H7 (cell line): Measurements from ENCODE around the gene RBMS3. TPM values are rescaled to one million over a fixed set of nuclear protein-coding genes. Genes with fewer than 3 reads are reported as not detected.
A peak's percentile ranks its signal among the peaks of the same experiment; 100 is the strongest.
"Not testable (repeated sequence)": the region's sequence is repeated elsewhere in the genome, so short reads cannot be mapped to it uniquely, and the experiment has no call there.

Source experiments
- DNase-seq: peaks from one replicate; pipeline ENCODE4 v3.0.0; 2012
- H3K27me3 ChIP-seq: 2 replicates; pipeline ENCODE4 v1.6.0; 2011; ENCODE audit warnings: mild to moderate bottlenecking, low read length; ENCODE audit not compliant: control insufficient read depth, insufficient read depth
- H3K36me3 ChIP-seq: replicated peaks from 2 replicates; pipeline ENCODE4 v1.5.1; 2011; ENCODE audit warnings: low read length; ENCODE audit not compliant: control insufficient read depth, insufficient read depth
- H3K4me3 ChIP-seq: 2 replicates; pipeline ENCODE4 v1.5.1; 2011; ENCODE audit warnings: low read depth, mild to moderate bottlenecking, control low read depth, low read length, moderate library complexity; ENCODE audit not compliant: insufficient read depth
- total RNA-seq: library from RNA; depleted of rRNA; stranded (reverse); fragments of >200 nt; shearing (Covaris generic); gene quantifications from 2 replicates; pipeline ENCODE4 v1.2.3, GENCODE V29; 2014

Gene RBMS3
- total RNA-seq, 1 experiment from 2014 or later = 9.4 TPM

DNA sequence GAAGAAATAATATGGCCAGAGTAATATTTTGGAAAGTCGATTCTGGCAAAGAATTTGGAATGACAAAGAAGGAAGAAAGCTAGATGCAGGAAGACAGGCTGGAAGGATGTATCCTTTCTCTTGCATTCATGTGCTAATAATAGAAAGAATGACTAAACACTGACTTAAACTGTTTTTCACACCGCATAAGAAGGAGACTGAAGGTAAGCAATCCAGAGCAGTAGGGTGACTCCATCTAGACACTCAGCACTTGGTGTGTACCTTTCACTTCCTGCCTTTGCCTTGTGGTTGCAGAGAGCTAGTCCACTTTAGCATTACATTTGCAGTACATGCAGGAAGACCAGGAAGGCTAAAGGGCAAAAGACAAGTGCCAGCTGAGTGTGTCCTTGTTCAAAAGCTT is 234.6 kb downstream of the RBMS3 start:
- H3K4me3 ChIP-seq = no peak overlapping the region
- H3K36me3 ChIP-seq = no peaks in the 10 kb centered on the region
- no peaks in the 10 kb centered on the region for H3K27me3 ChIP-seq
- peak; percentile 4 for DNase-seq

GRCh38 chr3:29516164-29516563 is 235.3 kb downstream of the RBMS3 start:
- DNase-seq = no peak
- Histone ChIP-seq H3K27me3 (no peaks in the 10 kb centered on the region), H3K36me3 (no peaks in the 10 kb centered on the region), H3K4me3 (no peak overlapping the region)

DNA sequence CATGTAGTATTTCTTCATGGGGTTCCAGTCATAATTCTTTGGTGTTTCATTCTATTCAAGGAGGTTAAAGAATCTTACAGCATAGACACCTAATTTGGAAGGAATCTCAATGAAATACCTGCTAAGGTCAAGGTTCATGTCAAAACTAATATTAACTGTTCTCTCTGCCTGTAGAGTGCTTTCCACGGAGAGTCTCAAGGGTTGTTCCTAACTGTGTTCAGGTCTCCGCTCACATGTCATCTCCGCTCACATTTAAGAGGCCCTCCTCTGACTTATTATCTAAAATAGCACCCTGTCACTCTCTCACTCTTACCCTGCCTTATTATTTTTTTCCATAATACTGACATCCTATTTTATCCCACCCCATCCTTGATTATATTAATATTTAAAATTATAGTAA is 239.9 kb downstream of the RBMS3 start:
- Histone ChIP-seq H3K27me3 (no peaks in the 10 kb centered on the region), H3K36me3 (no peaks in the 10 kb centered on the region), H3K4me3 (no peak overlapping the region)
- DNase-seq = no peak

GRCh38 chr3:29521293-29521692 is 240.4 kb downstream of the RBMS3 start:
- Histone ChIP-seq H3K4me3 (no peak overlapping the region), H3K27me3 (no peaks in the 10 kb centered on the region), H3K36me3 (no peaks in the 10 kb centered on the region)
- no peak for DNase-seq

GRCh38 chr3:29521751-29522150 is 240.9 kb downstream of the RBMS3 start:
- DNase-seq = no peak
- H3K27me3 ChIP-seq = no peaks in the 10 kb centered on the region
- H3K36me3 ChIP-seq = no peaks in the 10 kb centered on the region
- no peak overlapping the region for H3K4me3 ChIP-seq

DNA sequence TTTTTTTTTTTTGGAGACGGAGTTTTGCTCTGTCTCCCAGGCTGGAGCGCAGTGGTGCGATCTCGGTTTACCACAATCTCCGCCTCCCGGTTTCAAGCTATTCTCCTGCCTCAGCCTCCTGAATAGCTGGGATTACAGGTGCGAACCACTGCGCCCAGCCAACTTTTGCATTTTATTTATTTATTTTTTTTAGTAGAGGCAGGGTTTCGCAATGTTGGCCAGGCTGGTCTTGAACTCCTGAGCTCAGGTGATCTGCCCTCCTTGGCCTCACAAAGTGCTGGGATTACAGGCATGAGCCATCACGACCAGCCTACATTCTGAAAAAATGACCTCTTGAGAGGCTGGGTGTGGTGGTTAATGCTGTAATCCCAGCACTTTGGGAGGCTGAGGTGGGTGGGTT is 243.6 kb downstream of the RBMS3 start:
- not testable (repeated sequence) for DNase-seq, H3K27me3 ChIP-seq, H3K4me3 ChIP-seq, H3K36me3 ChIP-seq

GRCh38 chr3:29525254-29525881 is 244.5 kb downstream of the RBMS3 start:
- H3K4me3 ChIP-seq = no peak overlapping the region
- DNase-seq = no peak
- H3K27me3 ChIP-seq = no peaks in the 10 kb centered on the region
- H3K36me3 ChIP-seq = no peaks in the 10 kb centered on the region

- Histone ChIP-seq H3K4me3 (no peak overlapping the region), H3K36me3 (no peaks in the 10 kb centered on the region), H3K27me3 (no peaks in the 10 kb centered on the region)
- DNase-seq = no peak
These were observed 246.4 kb downstream of the RBMS3 start for GRCh38 chr3:29527246-29527645.

DNA sequence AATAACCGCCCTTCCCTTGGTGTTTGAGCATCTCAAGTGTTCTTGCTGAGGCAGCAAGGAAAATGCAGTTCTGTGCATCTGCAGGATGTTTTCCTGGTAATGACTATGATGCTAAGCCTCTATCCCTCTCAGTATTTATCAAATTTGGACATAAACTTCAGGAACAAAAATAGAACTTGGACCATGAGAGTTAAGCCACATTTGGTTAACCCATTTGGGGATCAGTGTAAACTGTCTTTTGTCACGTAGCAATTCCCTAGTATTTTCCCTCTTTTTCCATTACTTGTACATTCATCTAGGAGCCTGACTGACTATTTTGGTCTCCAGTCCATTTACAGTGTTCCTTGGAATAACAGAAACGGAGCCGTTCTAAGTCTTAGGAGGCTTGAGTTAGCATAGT is 250.8 kb downstream of the RBMS3 start:
- no peak overlapping the region for H3K4me3 ChIP-seq
- no peaks in the 10 kb centered on the region for H3K36me3 ChIP-seq
- DNase-seq = no peak
- H3K27me3 ChIP-seq = no peaks in the 10 kb centered on the region

GRCh38 chr3:29532473-29532872 is 251.6 kb downstream of the RBMS3 start:
- no peaks in the 10 kb centered on the region for H3K36me3 ChIP-seq
- no peak for DNase-seq
- H3K27me3 ChIP-seq = no peaks in the 10 kb centered on the region
- no peak overlapping the region for H3K4me3 ChIP-seq

DNA sequence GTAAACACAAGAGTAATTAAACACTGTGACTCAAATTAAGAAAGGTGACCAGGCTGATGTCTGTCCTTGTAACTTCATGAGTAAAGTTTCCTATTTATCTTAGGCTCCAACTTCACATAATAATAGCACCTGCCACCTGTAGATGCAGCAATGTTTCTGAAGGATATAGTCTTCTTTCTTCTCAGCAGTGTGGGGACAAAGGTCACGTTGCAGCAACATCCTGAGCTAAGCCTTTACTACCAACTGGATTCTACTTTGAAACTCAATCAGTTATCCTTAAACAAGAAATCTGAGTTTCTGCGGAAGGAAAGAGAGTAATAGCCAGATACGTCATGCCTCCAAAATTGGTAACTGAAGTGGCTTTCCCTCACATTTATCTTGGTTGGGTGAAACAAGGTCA is 253.1 kb downstream of the RBMS3 start:
- H3K27me3 ChIP-seq = no peaks in the 10 kb centered on the region
- no peak for DNase-seq
- H3K36me3 ChIP-seq = no peaks in the 10 kb centered on the region
- H3K4me3 ChIP-seq = no peak overlapping the region

DNA sequence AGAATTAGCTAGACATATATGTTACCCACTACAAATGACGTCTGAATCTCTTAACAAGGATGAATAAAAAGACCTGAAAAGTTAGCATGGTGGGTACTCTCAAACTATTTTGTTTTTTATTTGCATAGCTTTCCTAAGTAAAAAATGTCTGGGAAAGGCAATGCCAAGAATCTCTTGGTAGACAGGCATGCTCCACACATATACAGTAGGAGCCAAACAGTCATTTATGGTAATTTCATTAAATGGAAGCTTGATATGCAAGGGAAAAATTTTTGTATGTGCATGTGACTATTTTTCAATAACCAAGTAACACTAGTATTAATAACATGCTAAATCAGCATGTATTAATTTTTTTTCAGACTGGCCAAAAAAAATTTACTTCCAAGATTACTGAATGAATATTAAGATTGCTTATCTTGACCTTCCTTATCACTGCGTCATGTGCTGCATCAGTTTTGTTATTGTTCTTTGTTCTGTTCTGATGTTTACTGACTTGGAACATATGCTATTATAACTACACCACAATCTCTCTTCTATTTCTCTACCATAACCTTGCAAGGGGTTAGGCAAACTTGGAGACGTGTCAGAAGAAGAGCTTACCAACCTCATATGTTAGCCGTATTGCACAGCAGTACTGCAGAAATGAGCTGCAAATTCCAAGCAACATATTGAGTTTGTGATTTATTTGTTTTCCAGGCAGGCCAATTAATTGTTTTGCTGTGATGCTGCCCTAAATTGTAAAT is 255.3 kb downstream of the RBMS3 start:
- no peaks in the 10 kb centered on the region for H3K36me3 ChIP-seq
- H3K27me3 ChIP-seq = no peaks in the 10 kb centered on the region
- no peak for DNase-seq
- no peak overlapping the region for H3K4me3 ChIP-seq

DNA sequence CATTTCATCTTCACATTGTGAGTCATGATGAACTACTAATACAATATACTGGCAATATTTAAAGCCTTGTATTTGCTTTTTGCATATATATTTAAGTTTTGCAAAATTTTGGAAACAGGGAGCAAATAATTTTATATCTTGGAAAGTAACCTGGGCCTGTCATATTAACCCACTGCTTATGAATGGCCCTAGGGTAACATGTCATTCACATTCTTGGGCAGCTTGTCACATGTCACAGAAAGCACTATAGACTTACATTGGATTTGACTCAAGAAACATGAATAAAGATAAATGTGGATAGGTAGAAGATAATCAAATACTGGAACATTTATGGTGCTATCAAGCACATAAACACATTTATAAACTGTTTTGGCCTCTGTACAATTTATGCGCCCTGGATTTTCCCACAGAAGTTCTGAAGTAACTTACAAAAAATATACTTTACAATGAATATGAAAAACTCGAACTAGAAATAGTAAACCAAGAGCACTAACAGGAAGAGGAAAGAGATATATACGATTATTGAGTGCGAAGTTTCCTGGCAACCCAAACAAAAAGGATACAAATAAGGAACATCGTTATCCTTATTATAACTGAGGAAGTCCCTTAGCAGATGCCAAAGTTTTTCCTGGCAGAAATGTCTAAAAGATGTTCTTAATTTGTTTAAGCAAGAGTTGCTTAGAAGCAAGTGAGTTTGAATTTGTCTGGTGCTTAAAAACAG is 257.2 kb downstream of the RBMS3 start:
- DNase-seq = no peak
- Histone ChIP-seq H3K27me3 (no peaks in the 10 kb centered on the region), H3K36me3 (no peaks in the 10 kb centered on the region), H3K4me3 (no peak overlapping the region)

DNA sequence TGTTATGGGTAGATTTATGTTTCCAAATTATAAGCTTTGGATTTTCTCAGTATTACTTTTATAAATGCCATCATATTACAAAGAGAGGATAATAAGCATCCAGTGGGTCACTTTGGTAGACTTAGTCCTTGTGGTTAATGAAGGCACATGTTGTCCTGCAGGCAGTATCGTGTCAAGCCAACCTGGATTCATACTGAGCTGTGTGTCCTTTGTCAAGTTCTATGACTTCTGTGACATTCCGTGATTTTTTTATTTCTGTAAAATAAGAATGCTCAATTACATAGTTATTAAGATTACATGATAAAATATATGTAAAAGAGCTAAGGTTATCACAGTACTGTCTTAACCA is 257.7 kb downstream of the RBMS3 start:
- Histone ChIP-seq H3K4me3 (no peak overlapping the region), H3K36me3 (no peaks in the 10 kb centered on the region), H3K27me3 (no peaks in the 10 kb centered on the region)
- no peak for DNase-seq

DNA sequence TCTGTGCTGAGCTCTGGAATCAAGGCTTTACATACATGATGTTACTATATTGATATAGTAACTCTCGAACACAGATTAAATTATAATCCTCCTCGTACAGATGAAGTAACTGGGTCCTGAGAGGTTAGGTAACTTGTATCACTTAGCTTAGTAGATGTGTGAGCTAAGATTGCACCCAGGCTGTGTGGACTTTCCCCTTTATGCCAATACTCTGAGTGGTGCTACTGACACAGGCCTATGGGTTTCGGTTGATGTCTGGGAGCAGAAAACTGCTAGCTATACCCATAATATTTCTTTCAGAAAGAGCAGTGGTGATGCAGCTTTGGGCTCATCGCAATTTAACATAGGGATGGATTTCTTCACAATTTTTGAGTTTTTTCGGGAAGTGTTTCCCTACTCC is 259.7 kb downstream of the RBMS3 start:
- Histone ChIP-seq H3K36me3 (no peaks in the 10 kb centered on the region), H3K4me3 (no peak overlapping the region), H3K27me3 (no peaks in the 10 kb centered on the region)
- DNase-seq = no peak
